ENCODE measurements around the gene ITPRID2. TPM values are rescaled to one million over a fixed set of nuclear protein-coding genes. Genes with fewer than 3 reads are reported as not detected.

Gene ITPRID2
- total and polyA plus RNA-seq, 2 donors from 2014 or later = 29.9 to 191 TPM

DNA sequence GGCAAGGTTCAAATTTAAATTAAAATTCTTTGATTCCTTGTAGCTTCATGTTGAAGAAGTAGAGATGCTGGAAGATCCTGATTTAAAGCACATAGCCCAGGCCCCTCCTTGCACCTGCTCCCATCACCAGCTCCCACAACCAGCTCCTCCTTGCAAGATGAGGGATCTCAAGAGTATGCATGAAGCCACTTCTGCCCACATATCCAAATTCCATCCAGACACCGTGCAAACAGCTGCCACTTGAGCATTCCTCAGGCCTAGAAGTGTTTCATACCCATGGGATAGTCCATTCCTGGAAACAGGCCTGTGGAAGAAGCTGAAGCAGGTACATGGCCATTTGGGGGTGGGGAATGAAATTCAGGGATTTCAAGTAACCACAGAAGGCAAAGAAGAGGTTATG lies 32.4 kb upstream of the ITPRID2 start:
- Histone ChIP-seq H3K27ac (ENCODE audit: low read depth in 2 of 2, low read length in 2 of 2) (no peak overlapping the region), H3K9ac (ENCODE audit: low read length in 3 of 3) (no peak overlapping the region), H3K36me3 (ENCODE audit: control insufficient read depth in 2 of 3, insufficient read depth in 3 of 3, low read length in 3 of 3) (no peaks in the 10 kb centered on the region), H3K9me3 (ENCODE audit: control insufficient read depth in 2 of 3, insufficient read depth in 1 of 3, low read length in 3 of 3) (no peaks in the 10 kb centered on the region), H3K27me3 (ENCODE audit: control insufficient read depth, insufficient read depth, low read length) (no peaks in the 10 kb centered on the region), H3K4me3 (ENCODE audit: low read length in 3 of 3) (no peak overlapping the region), H3K4me1 (ENCODE audit: control insufficient read depth in 2 of 3, insufficient read depth in 2 of 3, low read depth in 1 of 3, low read length in 3 of 3) (no peaks in the 10 kb centered on the region)
- DNase-seq (no peak), FAIRE-seq (no peak)
- intact Hi-C loops (cut with DNase I) = no loop called here
- TF ChIP-seq CTCF (IDR thresholded peaks at IDR 0.05; ENCODE audit: borderline replicate concordance, extremely low read depth, insufficient read depth) = no peak

- H3K27me3 ChIP-seq (ENCODE audit: control insufficient read depth, insufficient read depth, low read length) = no peaks in the 10 kb centered on the region
- no peak overlapping the region for H3K27ac ChIP-seq (ENCODE audit: low read depth in 2 of 2, low read length in 2 of 2)
- H3K9me3 ChIP-seq (ENCODE audit: control insufficient read depth in 2 of 3, insufficient read depth in 1 of 3, low read length in 3 of 3) = no peaks in the 10 kb centered on the region
- DNase-seq (no peak), FAIRE-seq (no peak)
- no peaks in the 10 kb centered on the region for H3K36me3 ChIP-seq (ENCODE audit: control insufficient read depth in 2 of 3, insufficient read depth in 3 of 3, low read length in 3 of 3)
- H3K9ac ChIP-seq (ENCODE audit: low read length in 3 of 3) = no peak overlapping the region
- H3K4me3 ChIP-seq (ENCODE audit: low read length in 3 of 3) = no peak overlapping the region
- TF ChIP-seq CTCF (IDR thresholded peaks at IDR 0.05; ENCODE audit: borderline replicate concordance, extremely low read depth, insufficient read depth) = no peak
- H3K4me1 ChIP-seq (ENCODE audit: control insufficient read depth in 2 of 3, insufficient read depth in 2 of 3, low read depth in 1 of 3, low read length in 3 of 3) = no peaks in the 10 kb centered on the region
- intact Hi-C loops (cut with DNase I) = no loop called here
Observed at GRCh38 chr2:181859803-181860202, 31.7 kb upstream of the ITPRID2 start.

- DNase-seq (no peak), FAIRE-seq (no peak)
- H3K4me1 ChIP-seq (ENCODE audit: control insufficient read depth in 2 of 3, insufficient read depth in 2 of 3, low read depth in 1 of 3, low read length in 3 of 3) = no peaks in the 10 kb centered on the region
- H3K27me3 ChIP-seq (ENCODE audit: control insufficient read depth, insufficient read depth, low read length) = no peaks in the 10 kb centered on the region
- H3K9ac ChIP-seq (ENCODE audit: low read length in 3 of 3) = no peak overlapping the region
- intact Hi-C loops (cut with DNase I) = no loop called here
- H3K27ac ChIP-seq (ENCODE audit: low read depth in 2 of 2, low read length in 2 of 2) = no peak overlapping the region
- H3K36me3 ChIP-seq (ENCODE audit: control insufficient read depth in 2 of 3, insufficient read depth in 3 of 3, low read length in 3 of 3) = no peaks in the 10 kb centered on the region
- no peak overlapping the region for H3K4me3 ChIP-seq (ENCODE audit: low read length in 3 of 3)
- no peak for TF ChIP-seq CTCF (IDR thresholded peaks at IDR 0.05; ENCODE audit: borderline replicate concordance, extremely low read depth, insufficient read depth)
- H3K9me3 ChIP-seq (ENCODE audit: control insufficient read depth in 2 of 3, insufficient read depth in 1 of 3, low read length in 3 of 3) = no peaks in the 10 kb centered on the region
Observed at GRCh38 chr2:181861379-181861778, 30.2 kb upstream of the ITPRID2 start.

GRCh38 chr2:181862583-181863281 lies 28.8 kb upstream of the ITPRID2 start:
- Histone ChIP-seq H3K9me3 (ENCODE audit: control insufficient read depth in 2 of 3, insufficient read depth in 1 of 3, low read length in 3 of 3) (no peaks in the 10 kb centered on the region), H3K27ac (ENCODE audit: low read depth in 2 of 2, low read length in 2 of 2) (no peak overlapping the region), H3K4me1 (ENCODE audit: control insufficient read depth in 2 of 3, insufficient read depth in 2 of 3, low read depth in 1 of 3, low read length in 3 of 3) (no peaks in the 10 kb centered on the region), H3K9ac (ENCODE audit: low read length in 3 of 3) (no peak overlapping the region), H3K36me3 (ENCODE audit: control insufficient read depth in 2 of 3, insufficient read depth in 3 of 3, low read length in 3 of 3) (no peaks in the 10 kb centered on the region), H3K27me3 (ENCODE audit: control insufficient read depth, insufficient read depth, low read length) (no peaks in the 10 kb centered on the region), H3K4me3 (ENCODE audit: low read length in 3 of 3) (no peak overlapping the region)
- intact Hi-C loops (cut with DNase I) = no loop called here
- FAIRE-seq (no peak), DNase-seq (no peak)
- no peak for TF ChIP-seq CTCF (IDR thresholded peaks at IDR 0.05; ENCODE audit: borderline replicate concordance, extremely low read depth, insufficient read depth)

All from kidney (tissue), 14 donors.